Sigmoid colon (tissue), 7 donors: Measurements from ENCODE around the gene RIMS4. TPM values are rescaled to one million over a fixed set of nuclear protein-coding genes. Genes with fewer than 3 reads are reported as not detected.

Experiments
- DNase-seq: peaks from one replicate; pipeline ENCODE4 v3.0.0-alpha.2; 2019
- H3K27ac ChIP-seq, 4 donors: fragments of 200-600 bp; sonication (generic); one replicate each; pipeline ENCODE4 v1.5.1; 2016 to 2019; ENCODE audit warnings: mild to moderate bottlenecking in 1 of 4
- H3K27me3 ChIP-seq, 3 donors: fragments of 200-600 bp; sonication (generic); one replicate each; pipeline ENCODE4 v1.5.1; 2019; ENCODE audit warnings: mild to moderate bottlenecking in 1 of 3
- H3K36me3 ChIP-seq, 4 donors: fragments of 200-600 bp; sonication (generic); one replicate each; pipeline ENCODE4 v1.5.1; 2016 to 2019
- H3K4me1 ChIP-seq, 4 donors: fragments of 200-600 bp; sonication (generic); one replicate each; pipeline ENCODE4 v1.5.1; 2017 to 2019
- H3K4me3 ChIP-seq, 4 donors: fragments of 200-600 bp; sonication (generic); one replicate each; pipeline ENCODE4 v1.5.1; 2017 to 2019; ENCODE audit warnings: mild to moderate bottlenecking in 2 of 4, moderate library complexity in 1 of 4
- H3K9me3 ChIP-seq, 4 donors: fragments of 200-600 bp in 3 of 4; sonication (generic) in 3 of 4; one replicate each; pipeline versions ENCODE4 v1.5.1 to v1.6.1; 2013 to 2019
- CTCF ChIP-seq, 4 experiments: fragments of 450-650 bp in 3 of 4; fragments of 200-600 bp in 1 of 4; IDR thresholded peaks; one replicate each; pipeline ENCODE4 v1.5.1; 2016 to 2019; ENCODE audit warnings: antibody characterized with exemption in 4 of 4, mild to moderate bottlenecking in 3 of 4, moderate library complexity in 2 of 4
- EP300 ChIP-seq, 4 donors: sonication (generic); formaldehyde crosslinking; IDR thresholded peaks; one replicate each; pipeline ENCODE4 v1.6.1; 2017; ENCODE audit warnings: antibody characterized with exemption in 4 of 4
- POLR2A ChIP-seq, 2 donors: fragments of 450-650 bp; IDR thresholded peaks; one replicate each; pipeline ENCODE4 v1.6.1; 2016; ENCODE audit warnings: antibody characterized with exemption in 2 of 2, mild to moderate bottlenecking in 2 of 2, moderate library complexity in 2 of 2
- POLR2AphosphoS5 ChIP-seq, 4 donors: sonication (generic); formaldehyde crosslinking; IDR thresholded peaks; one replicate each; pipeline ENCODE4 v1.6.1; 2017; ENCODE audit warnings: antibody characterized with exemption in 4 of 4
- WGBS, 2 donors: extraction: QIAGEN DNeasy Blood & Tissue Kit; methylation state at CpG; one replicate each; pipeline ENCODE4 v1.1.7; 2013; 5-methylcytosine and 5-hydroxymethylcytosine counted together
- intact Hi-C: fragments of 100-400 bp; cut with DNase I; formaldehyde crosslinking; loops from one replicate; pipeline ENCODE4 v1.15.1; 2023
- polyA plus RNA-seq, 3 donors: library from polyadenylated mRNA; stranded (reverse); fragments of 200-250 nt; gene quantifications; one replicate each; pipeline ENCODE4 v1.2.3, GENCODE V29; 2013
- total RNA-seq, 4 donors: library from RNA; depleted of rRNA; stranded (reverse); fragments of >200 nt; gene quantifications; one replicate each; pipeline ENCODE4 v1.1.0, GENCODE V29; 2016
- donor health status: healthy with polysubstance abuse.
- donor health status: Bipolar disorder and iron deficiency.
- donor health status: healthy.

RIMS4 gene
- total and polyA plus RNA-seq, 7 donors: 0.14 to 2.1 (median 0.55) TPM

GRCh38 chr20:44734938-44735337 is 75.4 kb downstream of the RIMS4 start:
- Histone ChIP-seq H3K9me3 (no peaks in the 10 kb centered on the region), H3K27me3 (no peaks in the 10 kb centered on the region), H3K4me3 (no peak overlapping the region), H3K4me1 (peaks cover 0 to 25% (median 13%) of the 10 kb centered on the region in 4 donors), H3K36me3 (no peaks in the 10 kb centered on the region), H3K27ac (peak overlapping the region in 2 of 4 donors; percentile 7 to 33)
- intact Hi-C loops: loop anchor here (5.0 to 10.0 kb wide), 3 partner anchors 200 to 520 kb away; partner anchors contain the start of gene OSER1
- TF ChIP-seq POLR2A (IDR thresholded peaks at IDR 0.05): no peak
- TF ChIP-seq POLR2AphosphoS5 (IDR thresholded peaks at IDR 0.05): no peak
- TF ChIP-seq EP300 (IDR thresholded peaks at IDR 0.05): no peak
- TF ChIP-seq CTCF (IDR thresholded peaks at IDR 0.05): peak in 1 of 4 experiments; percentile 17
- WGBS, 2 donors: 69 to 75% methylated on average over 3 of the region's 3 CpGs
- no peak for DNase-seq

- TF ChIP-seq EP300 (IDR thresholded peaks at IDR 0.05): no peak
- TF ChIP-seq CTCF (IDR thresholded peaks at IDR 0.05): peak; percentile 87 to 91 (median 87)
- peak in 1 of 4 donors; percentile 22 for TF ChIP-seq POLR2AphosphoS5 (IDR thresholded peaks at IDR 0.05)
- H3K27ac ChIP-seq: no peak overlapping the region
Observed at GRCh38 chr20:44733341-44734069, 76.8 kb downstream of the RIMS4 start.

GRCh38 chr20:44732327-44732726 is 78.0 kb downstream of the RIMS4 start:
- Histone ChIP-seq H3K9me3 (no peaks in the 10 kb centered on the region), H3K27ac (peak overlapping the region in 1 of 4 donors; percentile 48), H3K36me3 (no peaks in the 10 kb centered on the region), H3K4me3 (no peak overlapping the region), H3K4me1 (peaks cover 0 to 39% (median 23%) of the 10 kb centered on the region in 4 donors), H3K27me3 (no peaks in the 10 kb centered on the region)
- intact Hi-C loops: loop anchor here (5.0 to 10.0 kb wide), 3 partner anchors 198 to 518 kb away; partner anchors contain the start of gene OSER1
- DNase-seq: no peak
- 62 to 68% methylated on average over 6 of the region's 6 CpGs for WGBS, 2 donors
- TF ChIP-seq CTCF (IDR thresholded peaks at IDR 0.05) (no peak), EP300 (IDR thresholded peaks at IDR 0.05) (no peak), POLR2AphosphoS5 (IDR thresholded peaks at IDR 0.05) (no peak), POLR2A (IDR thresholded peaks at IDR 0.05) (no peak)

More at GRCh38 chr20:44733341-44734069, 76.8 kb downstream of the RIMS4 start:
- Histone ChIP-seq H3K4me3 (no peak overlapping the region), H3K27me3 (no peaks in the 10 kb centered on the region), H3K4me1 (peaks cover 0 to 39% (median 23%) of the 10 kb centered on the region in 4 donors), H3K9me3 (no peaks in the 10 kb centered on the region), H3K36me3 (no peaks in the 10 kb centered on the region)
- 27 to 31% methylated on average over 7 of the region's 7 CpGs for WGBS, 2 donors
- peak; percentile 86 for DNase-seq
- intact Hi-C loops: loop anchor here (1.0 to 10.0 kb wide), 4 partner anchors 48 to 519 kb away; partner anchors contain the start of gene OSER1

GRCh38 chr20:44731657-44732056 is 78.7 kb downstream of the RIMS4 start:
- no peak for DNase-seq
- Histone ChIP-seq H3K4me1 (peaks cover 0 to 39% (median 23%) of the 10 kb centered on the region in 4 donors), H3K27ac (peak overlapping the region in 3 of 4 donors; percentile 31 to 48 (median 39)), H3K27me3 (no peaks in the 10 kb centered on the region), H3K9me3 (no peaks in the 10 kb centered on the region), H3K4me3 (no peak overlapping the region), H3K36me3 (no peaks in the 10 kb centered on the region)
- no peak for TF ChIP-seq POLR2AphosphoS5 (IDR thresholded peaks at IDR 0.05)
- no peak for TF ChIP-seq POLR2A (IDR thresholded peaks at IDR 0.05)
- TF ChIP-seq EP300 (IDR thresholded peaks at IDR 0.05): no peak
- TF ChIP-seq CTCF (IDR thresholded peaks at IDR 0.05): no peak
- intact Hi-C loops: loop anchor here (5.0 to 10.0 kb wide), 3 partner anchors 197 to 517 kb away; partner anchors contain the start of gene OSER1
- WGBS, 2 donors: 71 to 84% methylated on average over 8 of the region's 8 CpGs
